Adrenal gland (tissue), 5 donors: ENCODE data around the gene ERICH3.

Source experiments
- POLR2A ChIP-seq, 2 donors: fragments of 450-650 bp; IDR thresholded peaks; one replicate each; pipeline ENCODE4 v1.6.1; 2017; ENCODE audit warnings: antibody characterized with exemption in 2 of 2, mild to moderate bottlenecking in 2 of 2, moderate library complexity in 1 of 2
- TF ChIP-seq, protein P1 (sequence below), 6 experiments: fragments of 450-650 bp in 4 of 6; fragments of 200-600 bp in 2 of 6; sonication (generic) in 1 of 6; IDR thresholded peaks; 1 replicate in 5 of 6; 2 replicates in 1 of 6; pipeline versions ENCODE4 v1.5.1 to v1.8.0; 2016 to 2021; ENCODE audit warnings: antibody characterized with exemption in 6 of 6, mild to moderate bottlenecking in 2 of 6, moderate library complexity in 1 of 6
- donor health status: DM: no; HTN: no; CAD: no.

DNA sequence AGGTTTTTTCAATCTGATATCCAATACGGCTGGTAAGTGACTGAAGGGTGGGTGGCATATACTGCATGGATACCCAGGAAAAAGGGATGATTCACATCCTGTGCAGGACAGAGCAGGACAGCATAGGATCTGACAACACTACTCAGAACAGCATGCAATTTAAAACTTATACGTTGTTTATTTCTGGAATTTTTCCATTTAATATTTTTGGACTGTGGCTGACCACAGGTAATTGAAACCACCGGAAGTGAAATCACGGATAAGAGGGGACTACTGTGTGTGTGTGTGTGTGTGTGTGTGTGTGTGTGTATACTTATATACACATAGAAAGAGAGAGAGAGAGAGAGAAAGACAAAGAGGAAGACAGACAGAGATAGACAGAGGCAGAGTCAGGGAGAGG lies 23.0 kb downstream of the ERICH3 start:
- TF ChIP-seq, protein P1, sequence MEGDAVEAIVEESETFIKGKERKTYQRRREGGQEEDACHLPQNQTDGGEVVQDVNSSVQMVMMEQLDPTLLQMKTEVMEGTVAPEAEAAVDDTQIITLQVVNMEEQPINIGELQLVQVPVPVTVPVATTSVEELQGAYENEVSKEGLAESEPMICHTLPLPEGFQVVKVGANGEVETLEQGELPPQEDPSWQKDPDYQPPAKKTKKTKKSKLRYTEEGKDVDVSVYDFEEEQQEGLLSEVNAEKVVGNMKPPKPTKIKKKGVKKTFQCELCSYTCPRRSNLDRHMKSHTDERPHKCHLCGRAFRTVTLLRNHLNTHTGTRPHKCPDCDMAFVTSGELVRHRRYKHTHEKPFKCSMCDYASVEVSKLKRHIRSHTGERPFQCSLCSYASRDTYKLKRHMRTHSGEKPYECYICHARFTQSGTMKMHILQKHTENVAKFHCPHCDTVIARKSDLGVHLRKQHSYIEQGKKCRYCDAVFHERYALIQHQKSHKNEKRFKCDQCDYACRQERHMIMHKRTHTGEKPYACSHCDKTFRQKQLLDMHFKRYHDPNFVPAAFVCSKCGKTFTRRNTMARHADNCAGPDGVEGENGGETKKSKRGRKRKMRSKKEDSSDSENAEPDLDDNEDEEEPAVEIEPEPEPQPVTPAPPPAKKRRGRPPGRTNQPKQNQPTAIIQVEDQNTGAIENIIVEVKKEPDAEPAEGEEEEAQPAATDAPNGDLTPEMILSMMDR (IDR thresholded peaks at IDR 0.05) = no peak
- no peak for TF ChIP-seq POLR2A (IDR thresholded peaks at IDR 0.05)
